A549 (cell line): ENCODE data around the gene USP25. TPM values are rescaled to one million over a fixed set of nuclear protein-coding genes. Genes with fewer than 3 reads are reported as not detected.
A peak's percentile ranks its signal among the peaks of the same experiment; 100 is the strongest.

Source experiments
- ATAC-seq, 2 experiments: fragments of 200-7000 bp in 1 of 2; fragments of >200 bp in 1 of 2; cut with Nextera tagmentation in 1 of 2; cut with Tn5 transposase in 1 of 2; 3 replicates each; pipeline versions ENCODE4 v1.8.0 to v1.9.1; 2018 to 2020; ENCODE audit warnings: mild to moderate bottlenecking in 1 of 2, moderate library complexity in 1 of 2
- CTCF ChIA-PET: fragments of 300-600 bp; sonication (Branson Sonifier 250); formaldehyde crosslinking; extraction: SDS; loops from one replicate; lab custom pipeline; 2021; ENCODE audit warnings: antibody characterized with exemption, inconsistent platforms; lab: Yijun Ruan, JAX
- POLR2A ChIA-PET: fragments of 350-600 bp; formaldehyde crosslinking; extraction: SDS; loops from one replicate; lab custom pipeline; 2021; ENCODE audit warnings: antibody characterized with exemption, inconsistent platforms; lab: Yijun Ruan, JAX
- DNase-seq, 2 experiments: peaks; one replicate each; pipeline versions ENCODE4 v3.0.0 to v3.0.0-alpha.2; 2011 to 2016; ENCODE audit warnings: low read depth in 1 of 2, low spot score in 1 of 2
- FAIRE-seq: peaks from 2 replicates; lab custom pipeline; 2011; peaks lifted over from hg19 to GRCh38; lab: Jason Lieb, UNC
- H3K27ac ChIP-seq, 2 experiments: fragments of >200 bp; sonication (Bioruptor Twin); formaldehyde crosslinking; 3 replicates each; pipeline ENCODE4 v1.5.1; 2016 to 2017
- H3K4me1 ChIP-seq: fragments of >200 bp; sonication (Bioruptor Twin); formaldehyde crosslinking; 3 replicates; pipeline ENCODE4 v1.6.1; 2016
- H3K4me2 ChIP-seq: fragments of >200 bp; sonication (Bioruptor Twin); formaldehyde crosslinking; 3 replicates; pipeline ENCODE4 v1.6.1; 2016
- H3K4me3 ChIP-seq: fragments of >200 bp; sonication (Bioruptor Twin); formaldehyde crosslinking; 3 replicates; pipeline ENCODE4 v1.5.1; 2016
- H3K9me3 ChIP-seq: fragments of >200 bp; sonication (Bioruptor Twin); formaldehyde crosslinking; 3 replicates; pipeline ENCODE4 v1.6.1; 2016
- BHLHE40 ChIP-seq: IDR thresholded peaks from 2 replicates; pipeline ENCODE4 v1.6.1; 2012; ENCODE audit warnings: low read depth, low read length, inconsistent platforms
- CBX8 ChIP-seq: fragments of 200-600 bp; sonication (generic); IDR thresholded peaks from 2 replicates; pipeline ENCODE4 v1.6.1; 2016
- CEBPB ChIP-seq, 2 experiments: fragments of >200 bp in 1 of 2; sonication (Bioruptor Twin) in 1 of 2; formaldehyde crosslinking in 1 of 2; IDR thresholded peaks; 2 replicates each; pipeline ENCODE4 v1.6.1; 2012 to 2016
- CHD4 ChIP-seq: fragments of 200-600 bp; sonication (generic); IDR thresholded peaks from 2 replicates; pipeline ENCODE4 v1.6.1; 2016; ENCODE audit warnings: antibody characterized with exemption, mild to moderate bottlenecking, borderline replicate concordance
- EHMT2 ChIP-seq: fragments of 200-600 bp; sonication (generic); IDR thresholded peaks from 2 replicates; pipeline ENCODE4 v1.6.1; 2016; ENCODE audit warnings: antibody characterized with exemption, low read depth, mild to moderate bottlenecking, moderate library complexity
- ESRRA ChIP-seq: fragments of 150-350 bp; IDR thresholded peaks from 2 replicates; pipeline ENCODE4 v1.6.1; 2014; ENCODE audit warnings: mild to moderate bottlenecking, low read length, borderline replicate concordance
- GATA3 ChIP-seq: IDR thresholded peaks from 2 replicates; pipeline ENCODE4 v1.6.1; 2012; ENCODE audit warnings: borderline replicate concordance
- HDAC2 ChIP-seq: fragments of 200-600 bp; sonication (generic); IDR thresholded peaks from 2 replicates; pipeline ENCODE4 v1.6.1; 2016
- HEYL ChIP-seq: fragments of 250-450 bp; sonication (Bioruptor Pico); IDR thresholded peaks from 2 replicates; pipeline ENCODE4 v1.8.0; 2021; ENCODE audit warnings: mild to moderate bottlenecking, moderate library complexity
- HOXB5 ChIP-seq: fragments of 250-450 bp; sonication (Bioruptor Pico); IDR thresholded peaks from 2 replicates; pipeline ENCODE4 v1.5.0; 2020; ENCODE audit warnings: mild to moderate bottlenecking, moderate library complexity
- JUN ChIP-seq, 2 experiments: fragments of >200 bp; sonication (Bioruptor Twin); formaldehyde crosslinking; IDR thresholded peaks; 2 replicates in 1 of 2; 3 replicates in 1 of 2; pipeline ENCODE4 v1.6.1; 2016 to 2017
- MAX ChIP-seq: IDR thresholded peaks from 2 replicates; pipeline ENCODE4 v1.6.1; 2012
- MAZ ChIP-seq: fragments of 150-350 bp; IDR thresholded peaks from 2 replicates; pipeline ENCODE4 v1.6.1; 2014; ENCODE audit warnings: antibody characterized with exemption, low read depth, low read length, borderline replicate concordance
- MYC ChIP-seq: IDR thresholded peaks from 2 replicates; pipeline ENCODE4 v1.6.1; 2012; ENCODE audit warnings: mild to moderate bottlenecking, inconsistent platforms, low read length, improper control_type of control experiment, borderline replicate concordance
- RCOR1 ChIP-seq: fragments of 150-350 bp; IDR thresholded peaks from 2 replicates; pipeline ENCODE4 v1.6.1; 2014; ENCODE audit warnings: antibody characterized with exemption, low read length, low read depth
- RFX5 ChIP-seq: fragments of 450-650 bp; IDR thresholded peaks from 2 replicates; pipeline ENCODE4 v1.7.1; 2014; ENCODE audit warnings: antibody characterized with exemption, mild to moderate bottlenecking, moderate library complexity
- RNF2 ChIP-seq: fragments of 200-600 bp; sonication (generic); IDR thresholded peaks from 2 replicates; pipeline ENCODE4 v1.6.1; 2016; ENCODE audit warnings: low read depth, mild to moderate bottlenecking, antibody characterized with exemption, moderate library complexity, borderline replicate concordance
- SMC3 ChIP-seq: fragments of >200 bp; sonication (Bioruptor Twin); formaldehyde crosslinking; IDR thresholded peaks from 3 replicates; pipeline ENCODE4 v1.6.1; 2018; ENCODE audit warnings: inconsistent platforms
- SREBF2 ChIP-seq: fragments of 450-650 bp; IDR thresholded peaks from 2 replicates; pipeline ENCODE4 v1.6.1; 2014; ENCODE audit warnings: mild to moderate bottlenecking, moderate library complexity
- TP53 ChIP-seq: fragments of 250-450 bp; sonication (Bioruptor Pico); IDR thresholded peaks from 2 replicates; pipeline ENCODE4 v1.5.0; 2021; ENCODE audit warnings: mild to moderate bottlenecking, moderate library complexity
- USF2 ChIP-seq: fragments of 450-650 bp; IDR thresholded peaks from 2 replicates; pipeline ENCODE4 v1.6.1; 2014; ENCODE audit warnings: antibody characterized with exemption
- ZFP36 ChIP-seq: fragments of 450-650 bp; IDR thresholded peaks from 2 replicates; pipeline ENCODE4 v1.6.1; 2014; ENCODE audit warnings: borderline replicate concordance; ENCODE audit not compliant: partially characterized antibody
- ZNF302 ChIP-seq: fragments of 250-450 bp; sonication (Bioruptor Pico); IDR thresholded peaks from 2 replicates; pipeline ENCODE4 v1.9.0; 2021; ENCODE audit warnings: inconsistent platforms, mild to moderate bottlenecking, moderate library complexity
- WGBS: methylation state at CpG from one replicate; pipeline ENCODE4 v1.1.6; 2017; ENCODE audit errors: missing lambda C conversion rate; 5-methylcytosine and 5-hydroxymethylcytosine counted together
- polyA plus RNA-seq, 4 experiments: library from polyadenylated mRNA; depleted of rRNA in 3 of 4; stranded (reverse); fragments of >200 nt; fragmentation: RNase III in 1 of 4; extraction: RNeasy Plus Mini Kit Qiagen cat#74134 plus additional on column Dnase treatment in 1 of 4; gene quantifications; 2 replicates in 3 of 4; 3 replicates in 1 of 4; pipeline ENCODE4 v1.2.3, GENCODE V29; 2011 to 2017
- TF ChIP-seq, protein P1 (sequence below): IDR thresholded peaks from 2 replicates; pipeline ENCODE4 v1.6.1; 2012; ENCODE audit warnings: low read depth, borderline replicate concordance

The USP25 gene
- polyA plus RNA-seq, 2 of the 4 experiments (the other 2 are of a cell fraction), result 15.3 to 33.5 TPM

DNA sequence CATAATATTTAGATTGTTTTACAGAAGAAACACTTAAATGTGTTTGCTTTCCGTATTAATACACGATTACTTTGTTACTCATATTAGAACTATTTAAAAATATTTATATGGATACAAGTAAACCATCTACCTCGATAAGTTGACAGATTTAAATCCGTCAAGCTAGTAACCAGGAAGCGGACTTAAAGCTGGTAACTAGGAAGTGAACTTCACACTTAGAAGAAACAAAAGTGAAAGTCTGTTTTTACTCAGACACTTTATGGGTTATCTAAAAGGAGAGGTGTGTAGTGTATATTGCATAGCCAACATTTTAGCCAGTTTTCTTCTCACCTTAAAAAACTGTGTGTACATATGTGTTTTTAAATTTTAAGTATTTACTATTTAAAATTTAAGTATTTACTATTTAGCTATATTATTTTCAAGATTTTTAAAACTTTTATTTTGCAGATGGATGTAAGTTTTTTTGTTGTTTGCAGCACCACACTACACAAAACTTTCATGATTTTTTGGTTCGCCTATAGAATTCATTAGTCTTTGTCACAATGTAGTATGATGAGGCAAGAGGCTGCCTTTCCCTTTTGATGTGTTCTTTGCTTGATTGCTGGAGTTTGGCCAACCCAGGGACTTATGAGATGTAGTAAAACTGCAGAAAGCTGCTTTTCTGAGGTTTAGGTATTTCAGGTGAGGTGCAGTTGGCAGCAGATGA is 2.7 kb downstream of the USP25 start:
- Histone ChIP-seq H3K4me3 (peak overlapping the region; percentile 85), H3K27ac (peak overlapping the region; percentile 48 to 98), H3K4me2 (peak overlapping the region; percentile 97), H3K4me1 (peaks cover 38% of the 10 kb centered on the region; the same call in 2 of the 3 replicates), H3K9me3 (no peaks in the 10 kb centered on the region)
- ATAC-seq, result no peak
- ChIA-PET POLR2A (no interaction called here), CTCF (interaction anchor here (0.8 kb wide), 1 partner anchor 10 kb away, joined by 3 read pairs; no protein-coding TSS in a partner anchor)
- DNase-seq, result peak in 1 of 2 experiments; percentile 53
- TF ChIP-seq RFX5 (no peak), HDAC2 (no peak), SREBF2 (no peak), TP53 (no peak), ESRRA (no peak), JUN (IDR thresholded peaks at IDR 0.05) (no peak), CEBPB (IDR thresholded peaks at IDR 0.05) (no peak), MAZ (no peak), MYC (no peak), BHLHE40 (no peak), CHD4 (no peak), GATA3 (no peak), SMC3 (no peak)
- WGBS, result 2% methylated on average over 6 of the region's 6 CpGs
- FAIRE-seq, result no peak

DNA sequence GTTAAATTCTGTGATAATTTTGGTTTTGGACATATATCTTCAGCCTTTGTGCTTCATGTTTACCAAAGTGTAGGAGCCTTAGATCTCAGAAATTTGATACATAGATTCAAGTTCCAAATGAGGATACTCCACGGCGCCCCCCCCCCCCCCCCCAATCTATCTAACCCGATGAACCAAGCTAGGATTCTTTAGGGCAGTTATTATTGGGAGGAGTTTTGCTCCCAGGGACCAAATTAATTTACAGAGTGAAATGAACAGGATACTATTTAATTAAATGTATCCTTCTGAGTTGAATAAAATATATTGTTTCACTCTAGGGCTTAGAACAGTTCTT is 3.2 kb downstream of the USP25 start:
- H3K9me3 ChIP-seq, result no peaks in the 10 kb centered on the region
- POLR2A ChIA-PET, result no interaction called here
- TF ChIP-seq ZFP36 (no peak), SREBF2 (no peak), MYC (no peak), JUN (IDR thresholded peaks at IDR 0.05) (no peak), EHMT2 (no peak), HOXB5 (no peak), HEYL (CRISPR knock-in tag) (no peak), RNF2 (no peak), RCOR1 (no peak), ZNF302 (CRISPR knock-in tag) (no peak), MAX (no peak), CBX8 (no peak), BHLHE40 (no peak), USF2 (no peak), ESRRA (no peak)
- TF ChIP-seq, protein P1, sequence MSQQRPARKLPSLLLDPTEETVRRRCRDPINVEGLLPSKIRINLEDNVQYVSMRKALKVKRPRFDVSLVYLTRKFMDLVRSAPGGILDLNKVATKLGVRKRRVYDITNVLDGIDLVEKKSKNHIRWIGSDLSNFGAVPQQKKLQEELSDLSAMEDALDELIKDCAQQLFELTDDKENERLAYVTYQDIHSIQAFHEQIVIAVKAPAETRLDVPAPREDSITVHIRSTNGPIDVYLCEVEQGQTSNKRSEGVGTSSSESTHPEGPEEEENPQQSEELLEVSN, result no peak
- peak overlapping the region; percentile 48 to 98; a peak in 5 of 6 replicates for H3K27ac ChIP-seq
- ATAC-seq (no peak), DNase-seq (no peak), FAIRE-seq (no peak)
- CTCF ChIA-PET, result interaction anchor here (0.8 kb wide), 1 partner anchor 9 kb away, joined by 3 read pairs; no protein-coding TSS in a partner anchor
- peak overlapping the region; percentile 97 for H3K4me2 ChIP-seq
- 4% methylated on average over 3 of the region's 3 CpGs for WGBS
- peak overlapping the region; percentile 85 for H3K4me3 ChIP-seq
- peaks cover 43% of the 10 kb centered on the region; the same call in 2 of the 3 replicates for H3K4me1 ChIP-seq
